Neural cell (in vitro differentiated cells): ENCODE data around the gene RNF148.

Experiments used
- CTCF ChIP-seq: fragments of 450-650 bp; IDR thresholded peaks from 2 replicates; pipeline ENCODE4 v1.5.1; 2014; ENCODE audit warnings: antibody characterized with exemption, mild to moderate bottlenecking, moderate library complexity; ENCODE audit not compliant: poor library complexity, severe bottlenecking
- EP300 ChIP-seq: fragments of 450-650 bp; conservative IDR thresholded peaks from 2 replicates; pipeline ENCODE4 v1.6.1; 2014; ENCODE audit warnings: antibody characterized with exemption, mild to moderate bottlenecking, moderate library complexity; ENCODE audit not compliant: poor library complexity, severe bottlenecking
- EZH2 ChIP-seq: fragments of 200-600, 300-800 bp; shearing (Covaris generic), sonication (generic); IDR thresholded peaks from 2 replicates; pipeline ENCODE4 v1.6.1; 2014; ENCODE audit warnings: antibody characterized with exemption, low read length, borderline replicate concordance, mild to moderate bottlenecking; ENCODE audit not compliant: insufficient read depth, poor library complexity, severe bottlenecking
- MXI1 ChIP-seq: fragments of 450-650 bp; conservative IDR thresholded peaks from 2 replicates; pipeline ENCODE4 v1.6.1; 2014; ENCODE audit warnings: antibody characterized with exemption, mild to moderate bottlenecking; ENCODE audit not compliant: poor library complexity, severe bottlenecking
- POLR2AphosphoS5 ChIP-seq: IDR thresholded peaks from 2 replicates; pipeline ENCODE4 v1.6.1; 2012
- RAD21 ChIP-seq: fragments of 450-650 bp; conservative IDR thresholded peaks from 2 replicates; pipeline ENCODE4 v1.6.1; 2014; ENCODE audit warnings: antibody characterized with exemption, mild to moderate bottlenecking, moderate library complexity
- REST ChIP-seq: IDR thresholded peaks from 2 replicates; pipeline ENCODE4 v1.6.1; 2012; ENCODE audit warnings: borderline replicate concordance
- SMC3 ChIP-seq: fragments of 450-650 bp; conservative IDR thresholded peaks from 2 replicates; pipeline ENCODE4 v1.6.1; 2014; ENCODE audit warnings: antibody characterized with exemption, mild to moderate bottlenecking, moderate library complexity; ENCODE audit not compliant: poor library complexity
- TAF1 ChIP-seq: IDR thresholded peaks from 2 replicates; pipeline ENCODE4 v1.6.1; 2012; ENCODE audit warnings: low read depth

GRCh38 chr7:122673951-122674350 lies 28.8 kb downstream of the RNF148 start:
- TF ChIP-seq CTCF (no peak), POLR2AphosphoS5 (no peak), MXI1 (no peak), EZH2 (no peak), REST (no peak), RAD21 (no peak), EP300 (no peak), TAF1 (no peak), SMC3 (no peak)
